SK-N-MC (cell line): ENCODE results near the gene ANKRD60.

Experiments
- EZH2 ChIP-seq: fragments of 200-600 bp; sonication (generic); IDR thresholded peaks from one replicate; pipeline ENCODE4 v1.6.1; 2017; ENCODE audit warnings: antibody characterized with exemption
- POLR2AphosphoS5 ChIP-seq: IDR thresholded peaks from 2 replicates; pipeline ENCODE4 v1.6.1; 2012; ENCODE audit warnings: mild to moderate bottlenecking, low read depth, low read length, borderline replicate concordance

DNA sequence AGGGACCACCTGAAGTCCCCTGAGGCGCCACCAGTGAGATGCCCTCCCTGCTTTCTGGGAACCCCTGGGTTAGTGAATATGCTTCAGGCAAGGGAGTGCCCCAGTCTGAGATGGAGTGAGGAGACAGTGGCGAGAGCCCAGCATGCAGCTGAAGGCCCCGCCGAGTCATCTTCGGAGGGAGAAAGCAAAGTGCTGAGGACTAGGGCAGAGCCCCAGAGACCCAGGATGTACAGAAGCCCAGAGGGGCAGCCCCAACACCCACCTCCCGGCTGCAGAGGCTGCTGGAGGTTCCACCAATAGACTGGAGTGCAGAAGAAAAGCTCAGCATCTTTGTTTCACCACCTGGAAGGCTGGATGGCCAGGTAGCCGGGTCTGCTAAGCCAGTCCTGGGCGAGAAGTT, 14.1 kb downstream of the ANKRD60 start:
- TF ChIP-seq POLR2AphosphoS5 (no peak), EZH2 (no peak)
